Left ventricle myocardium inferior (tissue), 1 donor: Measurements from ENCODE around the gene CCNI2. TPM values are rescaled to one million over a fixed set of nuclear protein-coding genes. Genes with fewer than 3 reads are reported as not detected.

Source experiments
- DNase-seq: peaks from one replicate; pipeline ENCODE4 v3.0.0-alpha.2; 2020
- H3K27ac ChIP-seq: fragments of 200-600 bp; replicated peaks from 2 replicates; pipeline ENCODE4 v1.8.0; 2021
- H3K27me3 ChIP-seq: fragments of 200-600 bp; 2 replicates; pipeline ENCODE4 v1.8.0; 2021; ENCODE audit warnings: low read depth
- H3K36me3 ChIP-seq: fragments of 200-600 bp; 2 replicates; pipeline ENCODE4 v1.8.0; 2021
- H3K4me1 ChIP-seq: fragments of 200-600 bp; 2 replicates; pipeline ENCODE4 v1.8.0; 2021
- H3K4me3 ChIP-seq: fragments of 200-600 bp; 2 replicates; pipeline ENCODE4 v1.8.0; 2021; ENCODE audit warnings: mild to moderate bottlenecking, moderate library complexity
- H3K9me3 ChIP-seq: fragments of 200-600 bp; replicated peaks from 2 replicates; pipeline ENCODE4 v1.8.0; 2021
- CTCF ChIP-seq: fragments of 200-600 bp; IDR thresholded peaks from 2 replicates; pipeline ENCODE4 v1.8.0; 2021; ENCODE audit warnings: antibody characterized with exemption, mild to moderate bottlenecking, borderline replicate concordance
- intact Hi-C: fragments of 100-400 bp; cut with micrococcal nuclease; formaldehyde crosslinking; loops from one replicate; pipeline ENCODE4 v1.11.0; 2022
- total RNA-seq: library from RNA; stranded (reverse); fragmentation: NEBNext Ultra II Directional; extraction: Animal tissue kit (Norgen Biotek cat#: 25700); gene quantifications from one replicate; pipeline ENCODE4 v1.2.1, GENCODE V29; 2021
- donor health status: DM: no; HTN: yes; CAD: no; lungs with severe emphysema.

The CCNI2 gene
- total RNA-seq, 1 donor from 2014 or later = 0.08 TPM

- DNase-seq = no peak
- peaks cover 70% of the 10 kb centered on the region for H3K36me3 ChIP-seq
- intact Hi-C loops = no loop called here
- H3K4me1 ChIP-seq = peaks cover 33% of the 10 kb centered on the region
- no peak for TF ChIP-seq CTCF
- no peaks in the 10 kb centered on the region for H3K9me3 ChIP-seq
- H3K4me3 ChIP-seq = no peak overlapping the region
- H3K27me3 ChIP-seq = no peaks in the 10 kb centered on the region
- no peak overlapping the region for H3K27ac ChIP-seq
Observed at GRCh38 chr5:132763181-132764036, 16.2 kb downstream of the CCNI2 start.

GRCh38 chr5:132764051-132764450 is 16.8 kb downstream of the CCNI2 start:
- peaks cover 63% of the 10 kb centered on the region for H3K36me3 ChIP-seq
- intact Hi-C loops = no loop called here

GRCh38 chr5:132764671-132765238 is 17.5 kb downstream of the CCNI2 start:
- H3K36me3 ChIP-seq = peaks cover 56% of the 10 kb centered on the region
- H3K27me3 ChIP-seq = no peaks in the 10 kb centered on the region
- peaks cover 45% of the 10 kb centered on the region for H3K4me1 ChIP-seq
- intact Hi-C loops = no loop called here
- TF ChIP-seq CTCF = no peak
- no peak overlapping the region for H3K4me3 ChIP-seq
- H3K9me3 ChIP-seq = no peaks in the 10 kb centered on the region
- peak overlapping the region; percentile 4 for H3K27ac ChIP-seq
- no peak for DNase-seq

More at GRCh38 chr5:132764051-132764450, 16.8 kb downstream of the CCNI2 start:
- peaks cover 39% of the 10 kb centered on the region for H3K4me1 ChIP-seq
- no peak for TF ChIP-seq CTCF
- no peaks in the 10 kb centered on the region for H3K27me3 ChIP-seq
- H3K9me3 ChIP-seq = no peaks in the 10 kb centered on the region
- DNase-seq = no peak
- H3K27ac ChIP-seq = no peak overlapping the region
- H3K4me3 ChIP-seq = no peak overlapping the region

GRCh38 chr5:132765311-132766019 is 18.2 kb downstream of the CCNI2 start:
- Histone ChIP-seq H3K27ac (peak overlapping the region; percentile 4), H3K4me3 (no peak overlapping the region), H3K36me3 (peaks cover 49% of the 10 kb centered on the region), H3K27me3 (no peaks in the 10 kb centered on the region), H3K4me1 (peaks cover 49% of the 10 kb centered on the region), H3K9me3 (no peaks in the 10 kb centered on the region)
- intact Hi-C loops = no loop called here
- DNase-seq = no peak
- no peak for TF ChIP-seq CTCF

GRCh38 chr5:132766020-132766805 is 19.0 kb downstream of the CCNI2 start:
- Histone ChIP-seq H3K36me3 (peaks cover 41% of the 10 kb centered on the region), H3K27me3 (no peaks in the 10 kb centered on the region), H3K9me3 (no peaks in the 10 kb centered on the region), H3K4me1 (peaks cover 57% of the 10 kb centered on the region), H3K4me3 (no peak overlapping the region), H3K27ac (peak overlapping the region; percentile 4)
- intact Hi-C loops = no loop called here
- no peak for DNase-seq
- no peak for TF ChIP-seq CTCF
